H54 (cell line): Measurements from ENCODE around the gene ZNF491.
"Not testable (repeated sequence)": the region's sequence is repeated elsewhere in the genome, so short reads cannot be mapped to it uniquely, and the experiment has no call there.

Experiments
- DNase-seq: peaks from one replicate; pipeline ENCODE4 v3.0.0; 2011; ENCODE audit warnings: low spot score, mixed read lengths; ENCODE audit not compliant: insufficient read length
- FAIRE-seq: peaks from 3 replicates; lab custom pipeline; 2011; peaks lifted over from hg19 to GRCh38; lab: Jason Lieb, UNC
- POLR2A ChIP-seq: IDR thresholded peaks from 2 replicates; pipeline ENCODE4 v1.6.1; 2011; ENCODE audit warnings: low read depth, mild to moderate bottlenecking, low read length

ZNF491 gene

GRCh38 chr19:11832253-11832912 is 34.1 kb downstream of the ZNF491 start:
- TF ChIP-seq POLR2A: no peak
- FAIRE-seq (no peak), DNase-seq (no peak)

- no peak for TF ChIP-seq POLR2A
- FAIRE-seq (no peak), DNase-seq (no peak)
These were observed 35.2 kb downstream of the ZNF491 start for GRCh38 chr19:11833541-11833940.

- not testable (repeated sequence) for DNase-seq
- FAIRE-seq: peak; percentile 60
These were observed 37.3 kb downstream of the ZNF491 start for GRCh38 chr19:11835626-11836066.

- FAIRE-seq: no peak
- no peak for DNase-seq
- no peak for TF ChIP-seq POLR2A
These were observed 45.4 kb downstream of the ZNF491 start for GRCh38 chr19:11843722-11844121.

GRCh38 chr19:11847615-11848014 is 49.3 kb downstream of the ZNF491 start:
- not testable (repeated sequence) for DNase-seq, FAIRE-seq

GRCh38 chr19:11848200-11848593 is 49.9 kb downstream of the ZNF491 start:
- FAIRE-seq (no peak), DNase-seq (no peak)
- no peak for TF ChIP-seq POLR2A

- peak; percentile 64 for FAIRE-seq
- peak; percentile 82 for TF ChIP-seq POLR2A
- peak; percentile 73 for DNase-seq
These were observed 50.5 kb downstream of the ZNF491 start, which contains the start of gene ZNF439 for GRCh38 chr19:11848594-11849469. Gene ZNF439, plus strand, starts transcription at chr19:11848726. Its CDS starts 142 bp downstream, at chr19:11848868.

- not testable (repeated sequence) for FAIRE-seq, DNase-seq
These were observed 52.0 kb downstream of the ZNF491 start for GRCh38 chr19:11850289-11850688.

GRCh38 chr19:11853358-11853757 is 55.0 kb downstream of the ZNF491 start:
- DNase-seq: no peak
- no peak for TF ChIP-seq POLR2A

GRCh38 chr19:11856596-11857250 is 58.4 kb downstream of the ZNF491 start:
- FAIRE-seq (no peak), DNase-seq (no peak)
- TF ChIP-seq POLR2A: no peak

More at GRCh38 chr19:11853358-11853757, 55.0 kb downstream of the ZNF491 start:
- no peak for FAIRE-seq
